Measurements from ENCODE around the gene ATXN10.

The ATXN10 gene

DNA sequence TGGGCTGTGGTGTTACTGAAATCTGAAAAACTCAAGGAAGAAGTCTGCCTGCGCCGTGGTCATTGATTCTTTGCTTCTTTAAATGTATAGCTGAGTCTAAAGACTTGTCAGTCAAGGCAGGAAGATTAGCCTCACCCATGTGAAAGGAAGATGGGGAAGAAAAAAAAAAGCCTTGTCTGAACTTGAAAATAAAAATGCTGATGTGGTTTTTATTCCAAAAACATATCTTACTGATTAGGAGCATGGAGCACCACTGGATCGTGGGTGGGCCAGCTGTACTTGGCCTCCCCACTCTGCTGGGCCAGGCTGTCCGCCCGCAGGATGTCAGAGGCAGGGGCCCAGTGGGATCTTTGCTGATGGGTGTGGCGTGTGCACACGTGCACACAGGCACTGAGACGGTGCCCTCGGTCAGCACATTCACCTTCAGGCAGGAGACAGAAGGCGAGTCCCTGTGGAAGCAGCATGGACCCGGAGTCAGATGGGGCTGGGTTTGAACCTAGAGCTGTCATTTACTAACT lies 193.4 kb downstream of the ATXN10 start:
- no peak for DNase-seq

DNA sequence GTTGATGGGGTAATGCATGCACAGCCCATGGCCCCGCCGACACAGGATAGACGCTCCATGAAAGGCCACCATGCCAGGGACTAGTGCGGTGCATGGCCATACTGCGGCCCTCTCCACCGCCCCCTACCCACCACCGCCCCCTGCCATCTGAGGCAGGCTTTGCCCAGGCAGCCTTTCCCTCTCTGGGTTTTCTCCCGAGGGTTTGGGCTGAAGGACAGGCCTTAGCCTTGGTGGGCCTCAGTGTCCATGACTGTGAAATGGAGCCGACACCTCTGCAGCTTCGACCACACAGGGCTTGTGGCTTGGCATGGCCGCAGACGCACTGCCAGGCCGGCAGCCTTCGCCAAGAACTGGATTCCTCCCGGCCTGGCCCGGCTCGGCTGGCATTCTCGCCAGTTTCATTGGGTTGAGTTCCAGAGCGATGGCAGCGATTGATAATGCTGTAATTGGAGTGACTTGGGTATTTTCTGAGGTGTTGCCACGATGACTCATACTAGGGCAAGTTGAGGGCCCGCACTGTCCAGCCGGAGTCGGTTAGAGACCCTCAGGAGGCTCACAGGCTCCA lies 194.0 kb downstream of the ATXN10 start:
- DNase-seq = no peak

DNA sequence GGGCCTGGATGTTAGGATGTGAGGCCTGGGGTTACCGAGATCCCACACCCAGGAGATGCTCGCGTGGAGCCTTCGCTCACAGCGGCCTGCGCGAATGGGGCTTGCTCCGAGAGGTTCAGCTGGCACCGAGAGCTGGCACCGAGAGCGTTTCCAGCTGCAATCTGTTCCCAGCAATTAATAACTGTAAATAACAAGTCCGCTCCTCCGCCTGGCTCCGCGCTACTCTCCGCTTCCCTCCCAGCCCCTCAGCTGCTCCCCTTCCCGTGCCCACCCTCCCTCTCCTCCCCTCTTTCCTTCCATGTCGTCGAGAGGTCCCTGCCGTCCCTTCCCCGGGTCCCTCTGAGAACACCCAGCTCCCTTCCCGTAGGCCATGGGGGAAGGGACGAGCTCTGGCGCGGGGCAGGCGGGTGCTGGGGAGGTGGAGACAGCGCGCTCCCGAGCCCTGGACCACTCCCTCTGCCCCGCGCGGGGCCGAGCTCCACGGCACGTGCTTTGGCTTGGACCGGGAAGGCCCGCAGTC lies 194.6 kb downstream of the ATXN10 start:
- no peak for DNase-seq

DNA sequence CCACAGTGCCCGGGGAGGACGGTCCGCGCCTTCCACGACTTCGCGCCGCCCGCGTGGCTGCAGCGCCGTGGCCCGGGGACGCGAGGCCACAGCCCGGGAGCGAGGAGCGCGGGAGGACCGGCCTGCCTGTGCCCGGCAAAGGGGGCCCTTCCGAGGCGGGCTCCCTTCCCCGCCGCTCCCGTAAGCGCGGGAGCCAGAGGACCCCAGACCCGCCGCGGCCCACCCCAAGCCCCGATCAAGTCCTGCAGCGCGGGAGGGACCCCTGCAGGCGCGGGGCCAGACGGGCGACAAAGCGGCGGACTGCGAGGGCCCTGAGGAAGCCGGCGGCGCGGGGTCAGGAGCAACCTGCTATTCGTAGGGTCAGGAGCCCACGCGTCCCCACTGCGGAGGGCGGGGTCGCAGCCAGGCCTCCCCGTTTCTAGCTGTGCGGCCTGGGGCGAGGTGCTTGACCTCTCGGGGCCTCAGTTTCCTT lies 195.0 kb downstream of the ATXN10 start:
- no peak for DNase-seq

DNA sequence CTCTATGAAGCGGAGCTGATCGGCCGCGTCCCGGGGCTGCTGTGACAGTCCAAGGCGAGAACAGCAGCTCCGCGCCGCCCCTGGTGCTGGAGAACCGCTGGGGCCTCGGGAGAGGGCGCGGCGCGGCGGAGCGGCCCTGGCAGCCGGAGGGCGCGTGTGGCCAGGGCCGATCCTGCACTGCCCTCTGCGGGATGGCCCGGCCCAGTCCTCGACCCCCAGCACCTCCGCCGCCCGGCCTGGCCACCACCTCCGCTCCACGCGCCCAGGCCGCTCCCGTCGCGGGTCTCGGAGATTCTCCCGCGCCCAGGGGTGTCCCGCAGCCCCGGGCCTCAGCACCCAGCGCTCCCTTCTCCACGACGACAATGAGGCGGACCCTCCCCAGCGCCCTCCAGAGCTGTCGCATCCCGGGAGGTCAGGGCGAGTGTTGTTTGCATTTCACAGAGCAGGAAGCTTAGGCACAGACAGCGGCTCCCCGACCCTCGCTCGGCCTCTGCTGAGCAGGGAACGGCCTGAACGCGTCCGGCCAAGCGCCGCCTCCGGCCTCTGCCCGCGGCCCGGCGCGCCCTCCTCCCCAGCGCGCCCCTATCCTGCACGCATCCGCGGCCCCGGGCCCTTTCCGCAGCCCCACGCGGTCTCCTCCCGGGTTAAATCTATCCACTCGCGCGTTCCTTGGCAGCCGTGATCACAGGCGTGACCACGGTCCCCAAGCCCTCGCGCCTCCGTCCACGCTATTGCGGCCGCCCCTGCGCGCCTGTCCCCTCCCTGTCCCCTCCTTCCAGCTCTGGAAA lies 195.7 kb downstream of the ATXN10 start:
- no peak for DNase-seq

DNA sequence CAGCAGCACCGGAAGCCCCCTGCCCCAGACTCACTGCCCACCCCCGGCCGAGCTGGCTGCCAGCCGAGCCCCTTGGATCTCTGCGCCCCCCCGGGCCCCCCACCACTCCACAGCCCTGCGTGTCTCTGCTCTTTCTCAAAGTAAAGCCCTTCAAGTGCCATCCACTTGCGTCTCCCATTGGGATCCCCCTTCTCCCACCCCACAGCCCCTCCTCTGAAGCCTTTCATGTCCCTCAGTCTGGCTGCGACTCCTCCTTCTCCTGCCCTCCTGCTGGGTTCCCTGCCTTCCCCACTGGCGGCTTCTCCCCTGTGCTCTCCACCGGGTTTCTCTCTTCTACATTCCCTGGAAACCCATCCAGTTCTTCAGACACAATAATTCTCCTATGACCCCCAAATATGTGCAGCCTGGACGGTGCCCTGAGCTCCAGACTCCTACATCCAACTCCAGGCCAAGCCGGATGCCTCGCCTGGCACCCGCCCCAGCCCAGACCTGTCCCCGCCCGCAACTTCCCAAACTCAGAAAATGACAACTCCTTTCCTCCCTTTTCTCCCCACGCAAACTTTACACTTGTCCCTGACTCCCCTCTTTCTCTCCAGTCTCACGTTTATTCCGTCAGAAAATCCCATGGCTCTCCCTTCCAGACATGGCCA lies 196.4 kb downstream of the ATXN10 start:
- DNase-seq = no peak

DNA sequence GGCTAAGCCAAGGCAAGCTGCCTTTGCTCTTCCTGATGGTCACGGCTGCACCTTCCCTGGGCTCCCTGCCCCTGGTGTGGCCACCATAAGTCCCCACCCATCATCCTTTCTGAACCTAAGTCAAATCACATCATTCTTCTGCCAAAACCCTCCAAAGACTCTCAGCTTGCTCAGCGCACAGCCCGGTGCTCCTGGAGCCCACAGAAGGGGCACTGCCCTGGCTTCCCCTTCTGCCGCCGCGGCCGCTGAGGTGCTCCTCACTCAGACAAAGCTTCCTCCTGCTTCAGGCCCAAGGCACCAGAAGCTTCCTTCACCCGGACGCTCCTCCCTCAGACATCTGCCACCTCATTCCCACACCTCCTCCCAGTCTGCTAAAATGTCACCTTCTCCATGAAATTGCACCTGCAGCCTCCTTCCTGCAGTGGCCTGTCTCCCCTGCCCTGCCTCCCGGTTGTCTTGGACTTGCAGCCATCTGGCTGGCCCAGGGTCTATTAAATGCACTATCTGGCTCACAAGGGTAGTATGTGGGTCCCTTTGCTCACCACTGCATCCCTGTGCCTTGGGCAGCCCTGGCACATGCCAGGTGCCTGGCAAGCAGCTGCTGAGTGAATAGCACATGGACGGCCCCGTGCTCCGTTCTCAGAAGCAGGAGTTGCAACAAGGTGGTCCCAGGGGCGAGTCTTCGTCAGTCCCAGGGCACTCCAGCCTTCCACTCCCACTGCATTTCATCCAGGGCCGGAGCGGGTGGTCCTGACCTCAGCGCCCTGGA lies 197.1 kb downstream of the ATXN10 start:
- no peak for DNase-seq

DNA sequence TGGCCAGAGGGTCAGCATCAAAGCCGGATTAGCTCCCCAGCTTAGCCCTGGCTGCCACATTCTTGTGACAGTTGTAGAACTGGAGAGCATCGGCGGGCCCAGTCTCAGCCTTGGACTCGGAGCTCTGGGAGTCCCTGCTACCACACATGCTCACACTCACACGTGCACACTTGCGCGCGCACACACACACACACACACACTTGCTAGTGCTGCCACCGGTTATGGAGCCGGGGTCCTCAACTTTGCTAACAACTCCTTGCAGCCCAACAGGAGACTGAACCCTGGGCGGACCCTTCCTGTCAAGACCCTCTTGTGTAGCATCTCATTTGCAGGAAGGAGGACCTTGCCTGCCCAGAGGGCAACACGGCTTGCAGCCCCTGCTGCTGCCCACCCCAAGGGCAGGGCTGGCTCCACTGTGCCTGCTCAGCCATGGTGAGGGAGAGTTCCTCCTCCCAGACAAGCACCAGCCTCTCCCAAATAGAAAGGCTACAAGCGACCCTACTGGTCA lies 197.8 kb downstream of the ATXN10 start:
- DNase-seq = no peak

DNA sequence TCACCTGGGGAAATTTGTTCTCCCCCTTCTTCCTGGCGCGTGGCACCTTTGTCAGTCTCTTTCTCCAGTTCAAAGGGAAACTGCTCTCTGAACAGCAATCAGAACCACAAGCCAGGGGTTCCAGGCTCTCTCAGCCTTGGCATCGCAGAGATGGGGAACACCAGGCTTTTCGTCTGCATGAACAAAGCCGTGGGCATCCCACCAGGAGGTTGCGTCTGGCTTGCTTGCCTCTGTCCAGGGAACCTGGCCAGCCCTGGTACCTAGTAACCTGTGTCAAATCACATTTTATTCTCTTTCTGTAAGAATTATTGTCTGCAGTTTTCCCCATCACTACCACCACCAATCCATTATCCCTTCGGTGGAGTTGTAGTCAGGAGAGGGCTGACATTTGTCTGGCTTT lies 198.4 kb downstream of the ATXN10 start:
- DNase-seq = no peak

DNA sequence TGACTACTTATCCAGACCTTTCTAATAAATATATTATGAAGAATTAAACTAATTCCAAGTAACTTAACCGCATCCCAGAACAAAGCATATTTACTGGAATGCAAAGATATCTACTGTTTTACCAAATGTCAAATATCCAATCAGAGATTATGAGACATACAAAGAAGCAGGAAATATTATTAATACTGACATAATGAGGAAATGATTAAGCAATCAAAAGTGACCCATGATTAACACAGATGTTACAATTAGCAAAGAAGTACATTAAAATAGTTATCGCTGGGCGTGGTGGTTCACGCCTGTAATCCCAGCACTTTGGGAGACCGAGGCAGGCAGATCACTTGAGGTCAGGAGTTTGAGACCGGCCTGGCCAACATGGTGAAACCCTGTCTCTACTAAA lies 200.1 kb downstream of the ATXN10 start:
- DNase-seq = no peak

DNA sequence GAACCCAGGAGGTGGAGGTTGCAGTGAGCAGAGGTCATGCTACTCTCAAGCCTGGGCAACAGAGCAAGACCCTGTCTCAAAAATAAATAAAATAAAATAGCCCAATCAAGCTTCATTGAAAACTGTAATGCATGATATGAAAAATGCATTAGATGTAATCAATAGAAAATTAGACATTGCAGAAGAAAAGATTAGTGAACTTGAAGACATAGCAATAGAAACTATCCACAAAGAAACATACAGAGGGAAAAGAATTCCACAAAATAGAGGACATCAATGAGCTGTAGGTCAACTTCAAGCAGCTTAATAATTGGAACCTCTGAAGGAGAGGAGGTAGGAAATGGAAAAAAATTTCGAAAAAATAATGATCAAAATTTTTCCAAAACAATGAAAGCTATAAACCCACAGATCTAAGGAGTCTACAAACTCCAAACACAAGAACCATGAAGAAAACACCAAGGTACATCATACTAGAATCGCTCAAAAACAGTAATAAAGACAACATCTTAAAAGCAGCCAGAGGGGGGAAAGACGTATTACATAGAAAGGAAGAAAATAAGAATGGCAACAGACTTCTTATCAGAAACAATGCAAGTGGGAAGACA lies 201.1 kb downstream of the ATXN10 start:
- no peak for DNase-seq

DNA sequence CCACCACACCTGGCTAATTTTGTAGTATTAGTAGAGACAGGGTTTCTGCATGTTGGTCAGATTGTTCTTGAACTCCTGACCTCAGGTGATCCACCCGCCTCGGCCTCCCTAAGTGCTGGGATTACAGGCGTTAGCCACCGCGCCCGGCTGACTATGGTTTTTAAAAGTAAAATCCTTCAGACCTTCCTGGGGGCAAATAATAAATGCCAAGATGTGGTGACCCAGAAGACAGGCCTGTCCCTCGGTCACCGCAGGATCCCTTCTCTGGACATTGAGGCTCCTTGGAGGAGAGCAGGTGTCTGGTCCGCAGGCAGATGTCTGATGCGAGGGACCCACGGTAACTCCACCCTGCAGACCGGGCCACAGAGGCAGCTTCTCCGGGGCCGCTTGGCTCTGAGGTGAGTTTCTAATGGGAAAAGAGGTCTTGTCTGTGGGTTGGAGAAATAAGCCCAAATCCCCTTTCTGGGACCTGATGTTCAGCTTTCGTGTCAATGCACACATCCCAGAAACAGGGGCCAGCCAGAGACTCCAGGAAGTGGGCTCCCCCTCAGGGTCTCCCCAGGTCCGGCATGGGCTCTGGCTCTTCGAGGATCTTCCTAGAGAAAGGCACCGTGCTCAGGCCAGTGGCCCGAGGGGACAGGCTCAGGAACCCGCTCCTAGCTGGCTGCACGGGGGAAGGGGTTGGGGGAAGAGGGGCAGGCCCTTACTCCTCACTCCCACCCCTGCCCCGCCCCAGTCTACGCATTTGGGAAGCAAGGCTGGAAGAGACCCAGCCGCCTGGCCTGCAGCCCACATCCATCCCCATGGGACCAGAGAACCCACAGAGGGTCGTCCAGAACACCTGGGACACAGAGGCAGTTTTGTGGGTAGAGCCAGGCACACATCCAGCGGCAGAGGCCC lies 204.8 kb downstream of the ATXN10 start:
- DNase-seq = no peak

DNA sequence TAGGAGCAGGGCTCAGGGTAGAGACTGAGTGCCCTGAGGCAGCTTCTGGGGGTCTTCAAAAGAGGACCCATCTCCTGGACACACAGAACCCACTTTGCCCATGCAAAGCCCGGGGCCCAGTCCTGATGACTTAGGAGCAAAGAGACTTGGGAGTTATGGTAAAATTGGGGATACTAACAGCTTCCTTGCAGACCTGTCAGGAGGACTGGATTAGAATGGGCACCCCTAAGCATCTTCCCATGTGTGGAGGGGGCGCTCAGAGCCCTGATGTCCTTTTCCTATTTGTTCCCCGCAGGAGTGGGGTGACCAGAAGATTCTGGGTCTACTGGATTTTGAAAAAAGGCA lies 205.4 kb downstream of the ATXN10 start:
- no peak for DNase-seq

DNA sequence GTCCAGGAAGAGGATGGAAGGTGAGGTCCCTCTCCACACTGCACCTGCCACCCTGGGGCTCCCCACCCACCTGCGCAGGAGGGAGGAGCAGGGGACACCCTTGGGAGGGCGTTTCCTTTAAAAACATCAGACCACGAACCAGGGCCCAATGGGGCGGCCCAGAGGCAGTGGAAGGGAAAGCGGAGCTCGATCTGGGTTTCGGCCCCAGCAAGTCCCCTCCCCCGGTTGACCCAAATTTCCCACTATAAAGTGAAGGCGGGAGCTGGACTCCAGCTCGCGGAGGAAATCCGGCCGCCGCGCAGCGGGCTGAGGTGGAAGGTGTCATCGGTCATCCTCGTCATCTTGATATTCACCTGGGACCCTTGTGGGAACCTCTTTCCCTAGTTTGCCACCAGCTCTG lies 206.0 kb downstream of the ATXN10 start:
- no peak for DNase-seq

DNA sequence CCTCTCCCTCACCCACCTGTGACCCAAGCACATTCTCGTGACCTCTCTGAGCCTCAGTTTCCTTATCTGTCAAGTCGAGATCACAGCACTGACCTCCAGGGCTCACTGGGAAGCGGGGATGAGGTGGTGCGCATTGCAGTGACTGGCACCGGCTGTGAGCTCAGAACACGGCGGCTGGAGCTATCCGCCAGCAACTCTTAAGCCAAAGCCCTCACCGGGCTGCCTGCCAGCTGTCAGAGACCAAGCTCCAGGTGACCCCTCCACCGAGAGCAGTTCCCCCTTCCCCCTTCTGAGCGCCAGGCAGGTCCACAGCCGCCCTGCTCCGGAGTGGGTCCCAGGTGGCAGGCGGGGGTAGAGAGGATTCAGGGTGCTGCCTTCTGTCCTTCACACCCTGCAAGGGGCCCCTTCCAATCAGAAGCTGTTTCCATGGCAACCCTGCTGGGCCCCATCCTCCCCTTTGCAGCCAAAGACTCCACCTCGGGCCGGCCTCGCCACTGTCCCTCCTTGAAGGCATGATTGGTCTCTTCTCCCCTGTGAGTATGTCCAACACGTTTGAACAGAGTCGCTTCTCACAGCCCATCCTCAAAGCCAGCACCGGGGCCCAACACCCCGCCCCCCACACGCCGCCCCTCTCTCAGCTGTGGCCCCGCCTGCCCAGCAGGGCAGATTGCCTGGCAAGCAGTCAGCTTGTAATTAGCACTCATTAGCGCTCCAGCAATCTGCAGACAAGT lies 206.6 kb downstream of the ATXN10 start:
- DNase-seq = no peak

DNA sequence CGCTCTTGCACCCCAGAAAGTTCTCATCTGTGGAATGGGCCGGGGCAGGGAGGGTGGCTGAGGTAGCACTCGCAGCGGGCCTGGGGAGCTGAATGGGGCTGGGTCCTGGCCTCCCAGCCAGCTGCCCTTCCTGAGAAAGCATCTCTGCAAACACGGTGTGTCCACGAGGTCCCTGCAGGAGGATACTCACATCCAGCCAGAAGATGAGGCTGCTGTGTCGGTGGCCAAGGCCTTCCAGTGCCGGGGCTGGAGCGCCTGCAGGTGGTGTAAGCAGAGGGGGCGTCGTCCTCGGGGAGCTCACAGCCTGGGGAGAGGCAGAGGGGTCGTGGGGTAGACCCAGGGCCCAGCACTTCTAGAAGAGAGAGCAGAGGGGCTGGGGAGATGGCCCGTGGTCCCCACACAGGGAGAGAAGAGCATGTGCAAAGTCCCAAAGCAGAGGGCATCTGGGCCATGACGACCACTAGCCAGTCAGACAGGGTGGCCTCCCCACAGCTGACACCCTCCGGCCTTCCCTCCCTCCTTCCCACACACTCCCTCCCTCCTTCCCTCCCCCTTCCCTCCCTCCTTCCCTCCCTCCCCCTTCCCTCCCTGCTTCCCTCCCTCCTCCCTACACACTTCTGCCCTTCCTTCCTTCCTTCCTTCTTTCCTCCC lies 207.4 kb downstream of the ATXN10 start:
- DNase-seq = no peak

DNA sequence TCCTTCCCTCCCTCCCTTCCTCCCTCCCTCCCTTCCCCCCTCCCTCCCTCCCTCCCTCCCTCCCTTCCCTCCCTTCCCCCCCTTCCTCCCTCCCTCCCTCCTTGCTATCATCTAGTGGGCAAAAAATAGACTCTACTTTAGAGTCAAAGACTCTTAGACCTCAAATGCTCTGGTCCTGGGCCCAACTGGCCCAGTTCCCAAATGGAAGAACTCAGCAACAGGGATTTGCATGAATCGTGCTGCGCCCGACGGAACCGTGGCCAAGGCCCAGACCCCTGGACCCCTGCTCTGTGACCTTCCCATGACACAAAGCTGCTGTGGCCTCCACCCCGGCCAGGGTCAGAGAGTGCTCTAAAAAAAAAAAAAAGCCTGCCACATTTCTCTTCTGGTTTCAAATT lies 207.9 kb downstream of the ATXN10 start:
- no peak for DNase-seq

DNA sequence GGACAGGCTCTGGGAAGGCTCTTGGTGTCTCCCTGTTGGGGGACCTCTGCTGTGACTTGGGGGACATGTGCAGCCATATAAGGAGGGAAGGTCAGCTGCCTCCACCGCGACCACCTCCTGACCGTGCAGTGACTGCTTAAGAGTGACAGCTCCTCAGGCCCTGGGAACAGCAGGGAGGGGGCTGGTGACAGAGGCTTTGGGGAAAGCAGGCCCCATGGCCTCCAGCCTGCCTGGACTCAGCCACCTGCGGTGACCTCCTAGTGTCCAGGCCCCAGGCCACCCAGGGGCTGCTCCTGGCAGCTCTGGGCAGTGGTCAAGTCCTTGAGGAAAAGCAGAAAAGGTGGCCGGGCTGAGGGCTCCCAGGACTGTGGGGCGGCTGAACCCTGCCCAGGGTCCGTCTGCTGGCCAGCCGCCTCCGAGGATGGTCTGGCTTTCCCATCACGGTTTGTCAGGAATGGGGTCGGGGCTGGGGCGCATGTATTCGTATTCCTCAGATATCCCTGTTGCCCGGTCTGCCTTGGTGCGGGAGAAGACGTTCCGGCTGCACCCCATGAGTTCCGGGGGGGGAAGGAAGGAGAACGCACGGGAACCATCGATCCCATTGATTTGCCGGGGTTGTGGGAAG lies 208.6 kb downstream of the ATXN10 start:
- DNase-seq = no peak

DNA sequence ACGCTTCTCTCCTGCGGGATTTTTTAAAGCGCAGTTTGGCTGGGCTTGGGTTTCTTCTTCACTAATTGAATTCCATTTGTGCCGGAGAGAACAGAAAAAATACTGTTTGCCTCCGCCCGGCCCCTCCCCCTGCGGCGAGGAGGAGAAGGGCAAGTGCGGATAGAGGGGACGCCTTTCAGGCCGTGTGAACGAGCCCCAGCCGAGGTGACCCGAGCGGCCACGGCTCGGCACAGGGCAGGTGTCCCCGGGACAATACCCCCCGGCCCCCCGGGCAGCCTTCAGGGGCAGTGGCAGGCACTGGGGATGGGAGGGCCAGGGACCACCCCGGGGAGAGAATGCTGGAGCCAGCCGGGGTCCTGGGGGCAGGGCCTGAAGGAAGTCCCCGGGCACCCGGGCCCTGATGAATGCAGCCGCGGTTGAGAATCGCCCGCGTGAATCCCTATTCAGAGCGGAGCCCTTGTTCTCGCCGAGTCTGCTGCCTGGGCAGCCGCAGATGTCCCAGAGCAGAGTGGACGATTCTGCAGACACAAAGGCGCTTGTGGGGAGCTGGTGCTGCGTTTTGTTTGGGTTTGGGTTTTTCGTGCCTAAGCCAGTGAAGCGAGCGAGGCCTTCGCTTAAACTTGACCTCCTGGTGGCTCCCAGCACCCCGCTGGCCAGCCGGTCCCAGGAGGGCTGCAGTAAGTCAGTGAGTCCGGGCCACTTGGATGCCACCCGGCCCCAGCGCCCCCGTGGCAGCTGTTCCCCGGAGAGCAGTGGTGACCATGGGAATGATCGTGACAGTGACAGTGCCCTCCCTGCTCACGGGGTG lies 209.3 kb downstream of the ATXN10 start:
- no peak for DNase-seq

Measured in stimulated activated naive CD4-positive, alpha-beta T cell (primary cell).